K562 (cell line): ENCODE measurements around the gene GRAMD2A.

Experiments used
- CBX1 ChIP-seq: sonication (generic); IDR thresholded peaks from 2 replicates; pipeline ENCODE4 v1.6.1; 2016; ENCODE audit warnings: antibody characterized with exemption, low read depth, mild to moderate bottlenecking
- CTCF ChIP-seq, 3 experiments: IDR thresholded peaks in 2 of 3; conservative IDR thresholded peaks in 1 of 3; 2 replicates each; pipeline ENCODE4 v1.5.1; 2011 to 2012; ENCODE audit warnings: low read length in 3 of 3, mild to moderate bottlenecking in 3 of 3, control low read depth in 2 of 3, improper control_type of control experiment in 1 of 3, inconsistent platforms in 1 of 3, low read depth in 1 of 3, mixed read lengths in 1 of 3, moderate library complexity in 1 of 3; ENCODE audit not compliant: insufficient read depth in 2 of 3
- EP300 ChIP-seq: IDR thresholded peaks from 2 replicates; pipeline ENCODE4 v1.6.1; 2012; ENCODE audit warnings: low read length, improper control_type of control experiment
- NFRKB ChIP-seq: fragments of 450-650 bp; IDR thresholded peaks from 2 replicates; pipeline ENCODE4 v1.6.1; 2016; ENCODE audit warnings: low read depth
- PCBP2 ChIP-seq: fragments of 200-400 bp; formaldehyde crosslinking; IDR thresholded peaks from 2 replicates; pipeline ENCODE4 v1.6.1; 2018; ENCODE audit warnings: low read length, low read depth, mild to moderate bottlenecking, moderate library complexity; ENCODE audit not compliant: poor library complexity, severe bottlenecking
- POLR2AphosphoS5 ChIP-seq: IDR thresholded peaks from 2 replicates; pipeline ENCODE4 v1.6.1; 2011; ENCODE audit warnings: mild to moderate bottlenecking, low read depth, low read length, moderate library complexity; ENCODE audit not compliant: control insufficient read depth, insufficient read depth
- SP1 ChIP-seq: sonication (generic); formaldehyde crosslinking; IDR thresholded peaks from 2 replicates; pipeline ENCODE4 v1.8.1; 2022; ENCODE audit warnings: mild to moderate bottlenecking, missing genetic modification reagents
- SRSF7 ChIP-seq: fragments of 200-400 bp; formaldehyde crosslinking; optimal IDR thresholded peaks from 2 replicates; pipeline ENCODE3; 2017; ENCODE audit warnings: mild to moderate bottlenecking, low read depth, low read length
- SUPT5H ChIP-seq: fragments of 450-650 bp; IDR thresholded peaks from 2 replicates; pipeline ENCODE4 v1.6.1; 2016
- TAF1 ChIP-seq: IDR thresholded peaks from 2 replicates; pipeline ENCODE4 v1.6.1; 2011; ENCODE audit warnings: mild to moderate bottlenecking, low read length, moderate library complexity; ENCODE audit not compliant: insufficient read depth, control insufficient read depth, severe bottlenecking; ENCODE audit errors: extremely low read depth
- USF1 ChIP-seq: sonication (generic); formaldehyde crosslinking; IDR thresholded peaks from 2 replicates; pipeline ENCODE4 v1.9.0; 2022; ENCODE audit warnings: mild to moderate bottlenecking, missing genetic modification reagents
- ZBTB8A ChIP-seq: fragments of 450-650 bp; IDR thresholded peaks from 2 replicates; pipeline ENCODE4 v1.6.1; 2018; ENCODE audit warnings: mild to moderate bottlenecking, moderate library complexity; ENCODE audit not compliant: partially characterized antibody
- ZFP36 ChIP-seq: fragments of 150-350 bp; IDR thresholded peaks from 2 replicates; pipeline ENCODE4 v1.6.1; 2018; ENCODE audit warnings: low read length, low read depth; ENCODE audit not compliant: partially characterized antibody
- ZFX ChIP-seq: sonication (generic); formaldehyde crosslinking; IDR thresholded peaks from 2 replicates; pipeline ENCODE4 v1.8.0; 2022; ENCODE audit warnings: mild to moderate bottlenecking, missing genetic modification reagents, moderate library complexity

GRCh38 chr15:72176743-72177142 is 20.8 kb downstream of the GRAMD2A start:
- TF ChIP-seq CTCF (IDR thresholded peaks at IDR 0.05 in 2 of 3, conservative IDR thresholded peaks at IDR 0.05 in 1 of 3; ENCODE audit: insufficient read depth in 2 of 3, low read depth in 1 of 3, low read length in 3 of 3) (no peak), NFRKB (no peak), SUPT5H (no peak), ZBTB8A (no peak), USF1 (no peak), ZFP36 (no peak), TAF1 (no peak), ZFX (CRISPR knock-in tag) (no peak), CBX1 (no peak), SP1 (CRISPR knock-in tag) (no peak), EP300 (no peak), POLR2AphosphoS5 (no peak), PCBP2 (no peak), SRSF7 (no peak)
